Cardiac muscle cell (in vitro differentiated cells and primary cell): ENCODE data around the gene INO80E. TPM values are rescaled to one million over a fixed set of nuclear protein-coding genes. Genes with fewer than 3 reads are reported as not detected.

Experiments used
- DNase-seq, 2 donors: peaks; one replicate each; pipeline versions ENCODE4 v3.0.0 to v3.0.0-alpha.2; 2010 to 2017; ENCODE audit warnings: low read depth in 1 of 2, low spot score in 1 of 2
- H3K27ac ChIP-seq: fragments of 200-600 bp; sonication (generic); 2 replicates; pipeline ENCODE4 v1.5.1; 2016
- H3K27me3 ChIP-seq: fragments of 200-600 bp; sonication (generic); 2 replicates; pipeline ENCODE4 v1.6.0; 2016; ENCODE audit warnings: control low read depth
- H3K36me3 ChIP-seq: fragments of 200-600 bp; sonication (generic); 2 replicates; pipeline ENCODE4 v1.5.1; 2016; ENCODE audit warnings: control low read depth
- H3K4me1 ChIP-seq: fragments of 200-600 bp; sonication (generic); 2 replicates; pipeline ENCODE4 v1.8.1; 2017; ENCODE audit warnings: low read depth, mild to moderate bottlenecking, mixed run types
- H3K4me3 ChIP-seq: fragments of 200-600 bp; sonication (generic); 2 replicates; pipeline ENCODE4 v1.5.1; 2016; ENCODE audit warnings: mild to moderate bottlenecking
- H3K9me3 ChIP-seq: fragments of 200-600 bp; sonication (generic); 2 replicates; pipeline ENCODE4 v1.5.1; 2017; ENCODE audit warnings: low read depth, mild to moderate bottlenecking, control low read depth
- CTCF ChIP-seq: IDR thresholded peaks from 2 replicates; pipeline ENCODE4 v1.5.1; 2012; ENCODE audit warnings: low read depth, mild to moderate bottlenecking, low read length
- polyA plus RNA-seq: library from polyadenylated mRNA; unstranded; fragments of >200 nt; fragmentation: Nextera tagmentation; extraction: Ambion mirVana; gene quantifications from 2 replicates; pipeline ENCODE4 v1.2.1, GENCODE V29; 2016
- total RNA-seq: library from RNA; depleted of rRNA; stranded (reverse); fragments of >200 nt; gene quantifications from 2 replicates; pipeline ENCODE4 v1.2.3, GENCODE V29; 2016

INO80E gene
- total and polyA plus RNA-seq, 2 experiments from 2014 or later: 19.0 to 167 TPM

- H3K27ac ChIP-seq: no peak overlapping the region
- no peaks in the 10 kb centered on the region for H3K36me3 ChIP-seq
- no peaks in the 10 kb centered on the region for H3K4me1 ChIP-seq
- no peak for DNase-seq
- TF ChIP-seq CTCF: no peak
- no peaks in the 10 kb centered on the region for H3K9me3 ChIP-seq
- no peak overlapping the region for H3K4me3 ChIP-seq
- H3K27me3 ChIP-seq: no peaks in the 10 kb centered on the region
Observed at GRCh38 chr16:30018731-30019158, 22.7 kb downstream of the INO80E start.

- H3K9me3 ChIP-seq: no peaks in the 10 kb centered on the region
- no peak for TF ChIP-seq CTCF
Observed at GRCh38 chr16:30022887-30023286, 26.8 kb downstream of the INO80E start, which contains the start of gene C16orf92. Gene C16orf92 (plus strand): TSS chr16:30023198. CDS start chr16:30023341, 143 bp downstream.

GRCh38 chr16:30023586-30023985, 27.5 kb downstream of the INO80E start:
- Histone ChIP-seq H3K4me3 (no peak overlapping the region), H3K4me1 (no peaks in the 10 kb centered on the region), H3K9me3 (no peaks in the 10 kb centered on the region), H3K27me3 (no peaks in the 10 kb centered on the region), H3K27ac (no peak overlapping the region), H3K36me3 (no peaks in the 10 kb centered on the region)
- DNase-seq: no peak
- no peak for TF ChIP-seq CTCF

More at GRCh38 chr16:30022887-30023286, 26.8 kb downstream of the INO80E start, which contains the start of gene C16orf92:
- no peaks in the 10 kb centered on the region for H3K36me3 ChIP-seq
- no peak within 1 kb of the TSS for H3K27ac ChIP-seq
- no peaks in the 10 kb centered on the region for H3K4me1 ChIP-seq
- no peak within 1 kb of the TSS for H3K4me3 ChIP-seq
- no peak for DNase-seq
- no peaks in the 10 kb centered on the region for H3K27me3 ChIP-seq

- H3K9me3 ChIP-seq: no peaks in the 10 kb centered on the region
- H3K27me3 ChIP-seq: peaks cover under 1% of the 10 kb centered on the region
Observed at GRCh38 chr16:30024451-30024850, 28.4 kb downstream of the INO80E start.

GRCh38 chr16:30025156-30025555, 29.1 kb downstream of the INO80E start:
- H3K27ac ChIP-seq: no peak overlapping the region
- peaks cover 7% of the 10 kb centered on the region for H3K27me3 ChIP-seq

More at GRCh38 chr16:30024451-30024850, 28.4 kb downstream of the INO80E start:
- Histone ChIP-seq H3K4me1 (no peaks in the 10 kb centered on the region), H3K36me3 (no peaks in the 10 kb centered on the region), H3K27ac (no peak overlapping the region), H3K4me3 (no peak overlapping the region)
- DNase-seq: no peak
- no peak for TF ChIP-seq CTCF

More at GRCh38 chr16:30025156-30025555, 29.1 kb downstream of the INO80E start:
- no peaks in the 10 kb centered on the region for H3K9me3 ChIP-seq
- H3K4me3 ChIP-seq: no peak overlapping the region
- H3K4me1 ChIP-seq: no peaks in the 10 kb centered on the region
- no peak for DNase-seq
- H3K36me3 ChIP-seq: no peaks in the 10 kb centered on the region
- no peak for TF ChIP-seq CTCF
